Mammary epithelial cell (primary cell): ENCODE data around the gene SFSWAP.

Experiments
- EZH2 ChIP-seq: IDR thresholded peaks from 2 replicates; pipeline ENCODE4 v1.6.1; 2012; ENCODE audit warnings: low read length, inconsistent platforms, borderline replicate concordance
- TF ChIP-seq, protein P1 (sequence below), 2 donors: IDR thresholded peaks in 1 of 2; conservative IDR thresholded peaks in 1 of 2; 2 replicates each; pipeline ENCODE4 v1.5.1; 2011 to 2012; ENCODE audit warnings: inconsistent platforms in 2 of 2, low read length in 2 of 2, mild to moderate bottlenecking in 2 of 2, control low read depth in 1 of 2, low read depth in 1 of 2; ENCODE audit not compliant: insufficient read depth in 1 of 2; ENCODE audit errors: extremely low read depth in 1 of 2

DNA sequence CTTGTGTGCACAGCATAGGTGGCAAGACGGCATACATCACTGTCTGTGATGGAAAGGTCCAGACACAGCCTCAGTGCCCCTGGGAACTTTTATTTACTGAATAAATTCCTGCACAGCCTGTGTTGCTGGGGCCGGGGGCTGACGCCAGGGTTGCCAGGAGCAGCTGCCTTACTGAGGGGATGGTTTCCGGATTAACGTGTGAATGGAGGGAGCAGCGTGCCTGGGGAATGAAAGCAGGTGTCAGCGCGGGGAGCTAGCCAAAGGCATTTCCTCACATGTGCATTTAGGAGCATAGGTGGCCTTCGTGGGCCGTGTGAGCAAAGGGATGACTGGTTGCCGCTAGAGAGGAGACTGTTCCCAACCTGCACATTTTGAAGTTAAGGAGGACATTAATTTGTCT, 41.6 kb downstream of the SFSWAP start:
- TF ChIP-seq, protein P1, sequence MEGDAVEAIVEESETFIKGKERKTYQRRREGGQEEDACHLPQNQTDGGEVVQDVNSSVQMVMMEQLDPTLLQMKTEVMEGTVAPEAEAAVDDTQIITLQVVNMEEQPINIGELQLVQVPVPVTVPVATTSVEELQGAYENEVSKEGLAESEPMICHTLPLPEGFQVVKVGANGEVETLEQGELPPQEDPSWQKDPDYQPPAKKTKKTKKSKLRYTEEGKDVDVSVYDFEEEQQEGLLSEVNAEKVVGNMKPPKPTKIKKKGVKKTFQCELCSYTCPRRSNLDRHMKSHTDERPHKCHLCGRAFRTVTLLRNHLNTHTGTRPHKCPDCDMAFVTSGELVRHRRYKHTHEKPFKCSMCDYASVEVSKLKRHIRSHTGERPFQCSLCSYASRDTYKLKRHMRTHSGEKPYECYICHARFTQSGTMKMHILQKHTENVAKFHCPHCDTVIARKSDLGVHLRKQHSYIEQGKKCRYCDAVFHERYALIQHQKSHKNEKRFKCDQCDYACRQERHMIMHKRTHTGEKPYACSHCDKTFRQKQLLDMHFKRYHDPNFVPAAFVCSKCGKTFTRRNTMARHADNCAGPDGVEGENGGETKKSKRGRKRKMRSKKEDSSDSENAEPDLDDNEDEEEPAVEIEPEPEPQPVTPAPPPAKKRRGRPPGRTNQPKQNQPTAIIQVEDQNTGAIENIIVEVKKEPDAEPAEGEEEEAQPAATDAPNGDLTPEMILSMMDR (conservative IDR thresholded peaks at IDR 0.05 in 1 of 2, IDR thresholded peaks at IDR 0.05 in 1 of 2; ENCODE audit: extremely low read depth in 1 of 2, insufficient read depth in 1 of 2, low read depth in 1 of 2, low read length in 2 of 2) = no peak
- TF ChIP-seq EZH2 = no peak
